Upper lobe of right lung (tissue), 1 donor: Measurements from ENCODE around the gene HID1. TPM values are rescaled to one million over a fixed set of nuclear protein-coding genes. Genes with fewer than 3 reads are reported as not detected.

Experiments
- ATAC-seq: fragments of 200-7000 bp; cut with Tn5 transposase; one replicate; pipeline ENCODE4 v1.9.1; 2020; ENCODE audit warnings: mild to moderate bottlenecking, moderate library complexity
- DNase-seq: peaks from one replicate; pipeline ENCODE4 v3.0.0-alpha.2; 2020
- H3K27ac ChIP-seq: fragments of 200-600 bp; one replicate; pipeline ENCODE4 v1.8.0; 2022
- H3K27me3 ChIP-seq: fragments of 200-600 bp; one replicate; pipeline ENCODE4 v1.8.0; 2022; ENCODE audit warnings: mild to moderate bottlenecking
- H3K36me3 ChIP-seq: fragments of 200-600 bp; one replicate; pipeline ENCODE4 v1.8.0; 2022
- H3K4me1 ChIP-seq: fragments of 200-600 bp; one replicate; pipeline ENCODE4 v1.8.0; 2022
- H3K4me3 ChIP-seq: fragments of 200-600 bp; one replicate; pipeline ENCODE4 v1.8.0; 2022; ENCODE audit warnings: mild to moderate bottlenecking
- H3K9me3 ChIP-seq: fragments of 200-600 bp; one replicate; pipeline ENCODE4 v1.8.0; 2022
- intact Hi-C: fragments of 100-400 bp; cut with DNase I; formaldehyde crosslinking; loops from one replicate; pipeline ENCODE4 v1.11.0; 2022
- total RNA-seq: library from RNA; stranded (reverse); fragmentation: NEBNext Ultra II Directional; extraction: Animal tissue kit (Norgen Biotek cat#: 25700); gene quantifications from one replicate; pipeline ENCODE4 v1.2.1, GENCODE V29; 2021
- TF ChIP-seq, protein P1 (sequence below): fragments of 200-600 bp; IDR thresholded peaks from one replicate; pipeline ENCODE4 v1.8.0; 2022; ENCODE audit warnings: antibody characterized with exemption
- donor health status: DM: no; HTN: yes; CAD: no; lungs with severe emphysema.

The HID1 gene
- total RNA-seq, 1 donor from 2014 or later, result 33.5 TPM

GRCh38 chr17:74923538-74924249 is 48.9 kb downstream of the HID1 start:
- Histone ChIP-seq H3K4me3 (peak overlapping the region; percentile 38), H3K27ac (no peak overlapping the region), H3K4me1 (peaks cover 20% of the 10 kb centered on the region), H3K27me3 (peaks cover 83% of the 10 kb centered on the region), H3K36me3 (no peaks in the 10 kb centered on the region), H3K9me3 (no peaks in the 10 kb centered on the region)
- intact Hi-C loops, result no loop called here
- DNase-seq (peak; percentile 90), ATAC-seq (peak; percentile 85)
- TF ChIP-seq, protein P1, sequence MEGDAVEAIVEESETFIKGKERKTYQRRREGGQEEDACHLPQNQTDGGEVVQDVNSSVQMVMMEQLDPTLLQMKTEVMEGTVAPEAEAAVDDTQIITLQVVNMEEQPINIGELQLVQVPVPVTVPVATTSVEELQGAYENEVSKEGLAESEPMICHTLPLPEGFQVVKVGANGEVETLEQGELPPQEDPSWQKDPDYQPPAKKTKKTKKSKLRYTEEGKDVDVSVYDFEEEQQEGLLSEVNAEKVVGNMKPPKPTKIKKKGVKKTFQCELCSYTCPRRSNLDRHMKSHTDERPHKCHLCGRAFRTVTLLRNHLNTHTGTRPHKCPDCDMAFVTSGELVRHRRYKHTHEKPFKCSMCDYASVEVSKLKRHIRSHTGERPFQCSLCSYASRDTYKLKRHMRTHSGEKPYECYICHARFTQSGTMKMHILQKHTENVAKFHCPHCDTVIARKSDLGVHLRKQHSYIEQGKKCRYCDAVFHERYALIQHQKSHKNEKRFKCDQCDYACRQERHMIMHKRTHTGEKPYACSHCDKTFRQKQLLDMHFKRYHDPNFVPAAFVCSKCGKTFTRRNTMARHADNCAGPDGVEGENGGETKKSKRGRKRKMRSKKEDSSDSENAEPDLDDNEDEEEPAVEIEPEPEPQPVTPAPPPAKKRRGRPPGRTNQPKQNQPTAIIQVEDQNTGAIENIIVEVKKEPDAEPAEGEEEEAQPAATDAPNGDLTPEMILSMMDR, result peak; percentile 86

- H3K4me1 ChIP-seq, result peaks cover 20% of the 10 kb centered on the region
- H3K36me3 ChIP-seq, result no peaks in the 10 kb centered on the region
- TF ChIP-seq, protein P1, result no peak
- ATAC-seq (peak; percentile 8), DNase-seq (no peak)
- intact Hi-C loops, result no loop called here
- peak within 1 kb of the TSS; percentile 38 for H3K4me3 ChIP-seq
- H3K27me3 ChIP-seq, result peaks cover 87% of the 10 kb centered on the region
- H3K9me3 ChIP-seq, result no peaks in the 10 kb centered on the region
- no peak within 1 kb of the TSS for H3K27ac ChIP-seq
These were observed 49.6 kb downstream of the HID1 start, which contains the start of gene USH1G for GRCh38 chr17:74922694-74923537. Gene USH1G (minus strand): TSS chr17:74923255. CDS start chr17:74923073, 182 bp downstream.

DNA sequence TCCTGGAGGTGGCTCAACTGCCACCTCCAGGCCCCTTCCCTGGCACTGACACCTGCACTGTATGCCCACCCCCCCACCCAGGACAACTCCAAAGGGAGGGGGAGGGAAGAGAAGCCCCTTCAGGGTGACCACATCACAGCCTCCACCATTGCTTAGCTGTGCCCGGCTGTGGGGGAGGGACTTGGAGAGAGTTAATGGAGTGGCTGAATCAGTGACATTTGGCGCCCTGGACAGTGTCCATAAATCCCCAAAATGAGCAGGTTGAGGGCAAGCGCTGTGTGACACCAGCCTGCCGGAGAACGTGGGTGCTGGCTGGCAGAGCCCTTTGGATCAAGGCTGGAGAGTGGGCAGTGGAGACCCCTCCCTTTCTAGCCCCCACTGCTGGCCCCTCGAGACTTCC is 50.4 kb downstream of the HID1 start:
- ATAC-seq (no peak), DNase-seq (no peak)
- TF ChIP-seq, protein P1, result no peak
- Histone ChIP-seq H3K9me3 (no peaks in the 10 kb centered on the region), H3K27ac (no peak overlapping the region), H3K36me3 (no peaks in the 10 kb centered on the region), H3K4me3 (no peak overlapping the region), H3K27me3 (peaks cover 84% of the 10 kb centered on the region), H3K4me1 (peaks cover 20% of the 10 kb centered on the region)
- intact Hi-C loops, result no loop called here

DNA sequence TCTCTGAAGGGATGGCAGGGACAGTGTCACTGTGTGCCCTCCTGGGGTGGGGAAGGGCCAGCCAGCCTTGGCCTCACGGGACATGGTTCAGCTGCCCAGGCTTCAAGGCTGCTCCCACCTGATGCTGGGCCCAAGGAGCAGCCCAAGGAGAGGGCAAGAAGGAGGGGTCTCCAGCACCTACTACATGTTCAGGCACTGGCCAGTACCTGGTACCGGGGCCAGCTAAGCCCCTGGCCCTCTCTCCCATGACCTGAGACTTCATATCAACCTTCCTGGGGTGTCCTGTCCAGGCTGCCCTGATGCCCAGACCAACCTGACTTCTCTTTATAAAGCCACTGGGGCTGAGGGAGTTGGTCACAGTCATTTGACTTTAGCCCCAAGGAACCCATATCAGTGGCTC is 50.8 kb downstream of the HID1 start:
- H3K36me3 ChIP-seq, result no peaks in the 10 kb centered on the region
- no peak overlapping the region for H3K27ac ChIP-seq
- intact Hi-C loops, result no loop called here
- DNase-seq (no peak), ATAC-seq (no peak)
- TF ChIP-seq, protein P1, result no peak
- no peaks in the 10 kb centered on the region for H3K9me3 ChIP-seq
- H3K4me3 ChIP-seq, result no peak overlapping the region
- peaks cover 20% of the 10 kb centered on the region for H3K4me1 ChIP-seq
- H3K27me3 ChIP-seq, result peaks cover 80% of the 10 kb centered on the region

- Histone ChIP-seq H3K27me3 (peaks cover 77% of the 10 kb centered on the region), H3K4me1 (peaks cover 20% of the 10 kb centered on the region), H3K9me3 (no peaks in the 10 kb centered on the region), H3K36me3 (no peaks in the 10 kb centered on the region), H3K27ac (no peak overlapping the region), H3K4me3 (no peak overlapping the region)
- ATAC-seq (no peak), DNase-seq (no peak)
- TF ChIP-seq, protein P1, result no peak
- intact Hi-C loops, result no loop called here
These were observed 51.4 kb downstream of the HID1 start for GRCh38 chr17:74921026-74921681.
